K562 (cell line): Measurements from ENCODE around the gene SMAD3. TPM values are rescaled to one million over a fixed set of nuclear protein-coding genes. Genes with fewer than 3 reads are reported as not detected.

Experiments used
- ATAC-seq: fragments of 200-7000 bp; cut with Tn5 transposase; 3 replicates; pipeline ENCODE4 v1.9.1; 2020; ENCODE audit warnings: moderate library complexity
- BruUV-seq: library from RNA; stranded (reverse); fragments of 400-500 nt; replicated peaks from 2 replicates; lab custom pipeline; 2021; lab: Mats Ljungman, UMichigan
- CTCF ChIA-PET: fragments of 300-600 bp; formaldehyde crosslinking; extraction: SDS; loops from one replicate; lab custom pipeline; 2021; ENCODE audit warnings: low intra/inter-chr PET ratio; lab: Yijun Ruan, JAX
- POLR2A ChIA-PET: fragments of 300-600, 350-650 bp; sonication (Branson Sonifier 250); formaldehyde crosslinking; extraction: SDS; loops from one replicate; lab custom pipeline; 2021; ENCODE audit warnings: antibody characterized with exemption, inconsistent platforms; lab: Yijun Ruan, JAX
- DNase-seq, 4 experiments: peaks; one replicate each; pipeline versions ENCODE4 v3.0.0 to v3.0.0-alpha.2; 2011 to 2018; ENCODE audit warnings: low spot score in 3 of 4, mixed read lengths in 3 of 4; ENCODE audit errors: extremely low read depth in 1 of 4
- FAIRE-seq: peaks from 2 replicates; lab custom pipeline; 2011; peaks lifted over from hg19 to GRCh38; lab: Jason Lieb, UNC
- H2AFZ ChIP-seq: 2 replicates; pipeline ENCODE4 v1.6.0; 2011; ENCODE audit warnings: low read depth, low read length, control low read depth, inconsistent platforms
- H3K27ac ChIP-seq: fragments of 200-600 bp; 3 replicates; pipeline ENCODE4 v1.8.0; 2011; ENCODE audit warnings: low read depth, mild to moderate bottlenecking, control low read depth, inconsistent platforms, low read length, moderate library complexity, mixed read lengths; ENCODE audit errors: extremely low read depth
- H3K27me3 ChIP-seq, 2 experiments: fragments of 300-600 bp in 1 of 2; 2 replicates in 1 of 2; 3 replicates in 1 of 2; pipeline versions ENCODE4 v1.6.0 to v1.8.0; 2011; ENCODE audit warnings: inconsistent platforms in 2 of 2, low read length in 2 of 2, mild to moderate bottlenecking in 1 of 2, mixed read lengths in 1 of 2, moderate library complexity in 1 of 2; ENCODE audit not compliant: control insufficient read depth in 2 of 2, insufficient read depth in 2 of 2
- H3K36me3 ChIP-seq: fragments of 300-600 bp; 3 replicates; pipeline ENCODE4 v1.8.0; 2011; ENCODE audit warnings: mild to moderate bottlenecking, low read length, inconsistent platforms; ENCODE audit not compliant: control insufficient read depth, insufficient read depth
- H3K4me1 ChIP-seq, 2 experiments: fragments of 200-600 bp in 1 of 2; replicated peaks in 1 of 2; 2 replicates in 1 of 2; 3 replicates in 1 of 2; pipeline versions ENCODE4 v1.5.1 to v1.8.0; 2011; ENCODE audit warnings: inconsistent platforms in 2 of 2, low read length in 2 of 2, mild to moderate bottlenecking in 1 of 2, mixed read lengths in 1 of 2, moderate library complexity in 1 of 2; ENCODE audit not compliant: control insufficient read depth in 2 of 2, insufficient read depth in 2 of 2
- H3K4me2 ChIP-seq: 2 replicates; pipeline ENCODE4 v1.6.1; 2011; ENCODE audit warnings: low read length, control low read depth, inconsistent platforms, mixed read lengths; ENCODE audit not compliant: insufficient read depth
- H3K4me3 ChIP-seq: fragments of 200-600 bp; sonication (generic), shearing (Covaris generic); 2 replicates; pipeline ENCODE4 v1.5.1; 2016; ENCODE audit warnings: control low read depth, inconsistent platforms
- H3K79me2 ChIP-seq: fragments of 200-600 bp; 3 replicates; pipeline ENCODE4 v1.8.0; 2011; ENCODE audit warnings: low read length, inconsistent platforms; ENCODE audit not compliant: control insufficient read depth, insufficient read depth
- H3K9ac ChIP-seq, 2 experiments: 2 replicates each; pipeline versions ENCODE4 v1.6.0 to v1.6.1; 2011; ENCODE audit warnings: low read depth in 2 of 2, low read length in 2 of 2, control low read depth in 1 of 2, inconsistent platforms in 1 of 2, mild to moderate bottlenecking in 1 of 2, mixed read lengths in 1 of 2; ENCODE audit not compliant: insufficient read depth in 1 of 2
- H3K9me1 ChIP-seq: one replicate; pipeline ENCODE4 v1.6.0; 2011; ENCODE audit warnings: inconsistent platforms, mild to moderate bottlenecking, low read length, moderate library complexity; ENCODE audit not compliant: control insufficient read depth, insufficient read depth
- H3K9me3 ChIP-seq: replicated peaks from 2 replicates; pipeline ENCODE4 v1.5.1; 2011; ENCODE audit warnings: low read depth, low read length, inconsistent platforms; ENCODE audit not compliant: control insufficient read depth, insufficient read depth
- H4K20me1 ChIP-seq: replicated peaks from 2 replicates; pipeline ENCODE4 v1.6.1; 2011; ENCODE audit warnings: low read length, inconsistent platforms, mixed read lengths; ENCODE audit not compliant: control insufficient read depth, insufficient read depth
- FIP1L1 ChIP-seq: fragments of 200-400 bp; formaldehyde crosslinking; IDR thresholded peaks from 2 replicates; pipeline ENCODE4 v1.6.1; 2018; ENCODE audit warnings: mild to moderate bottlenecking, low read depth, low read length; ENCODE audit not compliant: poor library complexity, severe bottlenecking
- MCM7 ChIP-seq, 2 experiments: fragments of 450-650 bp; IDR thresholded peaks; 2 replicates each; pipeline ENCODE4 v1.6.1; 2016 to 2018
- NCOA6 ChIP-seq: fragments of 450-650 bp; IDR thresholded peaks from 2 replicates; pipeline ENCODE4 v1.6.1; 2017; ENCODE audit warnings: mild to moderate bottlenecking
- NR4A1 ChIP-seq, 2 experiments: fragments of 250-450 bp in 1 of 2; fragments of 450-650 bp in 1 of 2; sonication (Bioruptor Pico) in 1 of 2; IDR thresholded peaks; 2 replicates each; pipeline versions ENCODE4 v1.4.0 to v1.6.1; 2016 to 2020; ENCODE audit warnings: mild to moderate bottlenecking in 2 of 2, missing compliant biosample characterization in 1 of 2, missing genetic modification characterization in 1 of 2, moderate library complexity in 1 of 2
- SAP30 ChIP-seq: fragments of 200-600 bp; sonication (generic); IDR thresholded peaks from 2 replicates; pipeline ENCODE4 v1.6.1; 2012; ENCODE audit warnings: borderline replicate concordance, low read depth, mild to moderate bottlenecking, moderate library complexity, low read length, control low read depth, inconsistent platforms; ENCODE audit not compliant: insufficient read depth, poor library complexity, severe bottlenecking
- SREBF1 ChIP-seq: fragments of 150-350 bp; IDR thresholded peaks from 2 replicates; pipeline ENCODE4 v1.6.1; 2014; ENCODE audit warnings: antibody characterized with exemption, low read depth, low read length, borderline replicate concordance
- TGIF2 ChIP-seq: sonication (generic); formaldehyde crosslinking; IDR thresholded peaks from 2 replicates; pipeline ENCODE4 v1.8.1; 2022; ENCODE audit warnings: mild to moderate bottlenecking, missing genetic modification reagents, moderate library complexity
- ZFP36 ChIP-seq: fragments of 150-350 bp; IDR thresholded peaks from 2 replicates; pipeline ENCODE4 v1.6.1; 2018; ENCODE audit warnings: low read length, low read depth; ENCODE audit not compliant: partially characterized antibody
- ZKSCAN1 ChIP-seq: fragments of 150-350 bp; IDR thresholded peaks from 2 replicates; pipeline ENCODE4 v1.6.1; 2016; ENCODE audit warnings: low read depth, low read length
- ZNF165 ChIP-seq: fragments of 250-450 bp; sonication (Bioruptor Pico); IDR thresholded peaks from 2 replicates; pipeline ENCODE4 v1.4.0; 2020; ENCODE audit warnings: borderline replicate concordance
- ZNF3 ChIP-seq: fragments of 250-450 bp; sonication (Bioruptor Pico); IDR thresholded peaks from 2 replicates; pipeline ENCODE4 v1.5.0; 2021; ENCODE audit warnings: mild to moderate bottlenecking, moderate library complexity
- ZNF655 ChIP-seq: fragments of 250-450 bp; sonication (Bioruptor Pico); IDR thresholded peaks from 2 replicates; pipeline ENCODE4 v1.5.0; 2021
- ZZZ3 ChIP-seq: fragments of 450-650 bp; IDR thresholded peaks from 2 replicates; pipeline ENCODE4 v1.6.1; 2016; ENCODE audit warnings: antibody characterized with exemption, mild to moderate bottlenecking, moderate library complexity
- WGBS: fragments of 100-300 bp; shearing (Covaris generic); methylation state at CpG from one replicate; pipeline ENCODE4 v1.1.6; 2016; ENCODE audit warnings: low coverage, mixed read lengths; ENCODE audit not compliant: insufficient coverage; ENCODE audit errors: missing lambda C conversion rate; 5-methylcytosine and 5-hydroxymethylcytosine counted together
- in situ Hi-C: fragments of 300-500 bp; cut with MboI; formaldehyde crosslinking; loops from 4 replicates; pipeline ENCODE4 v1.15.0; 2018; ENCODE audit warnings: inconsistent platforms, mixed read lengths
- intact Hi-C: fragments of 100-400 bp; cut with micrococcal nuclease; formaldehyde crosslinking; loops from 2 replicates; pipeline ENCODE4 v1.14.2; 2022
- polyA plus RNA-seq, 8 experiments: library from polyadenylated mRNA; depleted of rRNA in 4 of 8; stranded (reverse) in 5 of 8; unstranded in 3 of 8; fragments of >200 nt; fragmentation: Nextera tagmentation in 2 of 8; fragmentation: Illumina TruSeq in 1 of 8; extraction: Ambion mirVana in 2 of 8; extraction: Trizol in 1 of 8; gene quantifications; 2 replicates each; pipeline versions ENCODE4 v1.2.1 to v1.2.3, GENCODE V29; 2011 to 2014; ENCODE audit warnings: inconsistent platforms in 1 of 8, missing spikeins in 1 of 8
- total RNA-seq, 7 experiments: library from RNA; depleted of rRNA in 6 of 7; stranded (reverse); fragments of >200 nt in 6 of 7; fragmentation: Illumina TruSeq in 2 of 7; extraction: Trizol in 2 of 7; gene quantifications; 2 replicates each; pipeline versions ENCODE4 v1.2.1 to v1.2.3, GENCODE V29; 2011 to 2021; ENCODE audit warnings: low replicate concordance in 1 of 7

The SMAD3 gene
- total and polyA plus RNA-seq, 9 of the 15 experiments (the other 6 are each of a cell fraction or from before 2014, with no cell fraction given): 4.3 to 39.2 (median 11.1) TPM

- CTCF ChIA-PET: no interaction called here
- H4K20me1 ChIP-seq: 0 out of 2 replicates have a peak, but pooled peaks cover 8% of the 10 kb centered on the region
- POLR2A ChIA-PET: interaction anchor here (0.5 kb wide), 1 partner anchor 204 kb away, joined by 3 read pairs; no protein-coding TSS in a partner anchor
- DNase-seq: no peak
- H3K27me3 ChIP-seq: no peaks in the 10 kb centered on the region
- intact Hi-C loops (no loop called here), in situ Hi-C loops (no loop called here)
- 78% methylated on average over 13 of the region's 13 CpGs for WGBS
- no peaks in the 10 kb centered on the region for H3K79me2 ChIP-seq
- H3K9me3 ChIP-seq: no peaks in the 10 kb centered on the region
- no peak overlapping the region for H3K9ac ChIP-seq
- peak; percentile 69 for FAIRE-seq
- no peak overlapping the region for H3K4me3 ChIP-seq
- no TSS peak for BruUV-seq
- TF ChIP-seq ZFP36 (peak; percentile 58), NR4A1 (CRISPR knock-in tag; IDR thresholded peaks at IDR 0.05) (no peak), NR4A1 (tag; IDR thresholded peaks at IDR 0.05) (no peak)
- H3K36me3 ChIP-seq: peaks cover 40% of the 10 kb centered on the region; the same call in 2 of the 3 replicates
- no peaks in the 10 kb centered on the region for H3K9me1 ChIP-seq
- no peaks in the 10 kb centered on the region; a peak in 2 of 5 replicates for H3K4me1 ChIP-seq
- H3K27ac ChIP-seq: no peak overlapping the region
- ATAC-seq: no peak
- no peak overlapping the region for H2AFZ ChIP-seq
- H3K4me2 ChIP-seq: no peak overlapping the region
These were observed 101.0 kb downstream of the SMAD3 start for GRCh38 chr15:67166280-67167009.

- Histone ChIP-seq H3K79me2 (no peaks in the 10 kb centered on the region), H4K20me1 (0 out of 2 replicates have a peak, but pooled peaks cover 8% of the 10 kb centered on the region), H3K36me3 (peaks cover 40% of the 10 kb centered on the region; the same call in 2 of the 3 replicates), H3K4me1 (no peaks in the 10 kb centered on the region), H3K9me3 (no peaks in the 10 kb centered on the region), H3K9ac (no peak overlapping the region), H3K9me1 (no peaks in the 10 kb centered on the region), H2AFZ (no peak overlapping the region), H3K4me3 (no peak overlapping the region), H3K4me2 (no peak overlapping the region), H3K27me3 (no peaks in the 10 kb centered on the region), H3K27ac (no peak overlapping the region)
- in situ Hi-C loops (no loop called here), intact Hi-C loops (no loop called here)
- FAIRE-seq: no peak
- no peak for ATAC-seq
- ChIA-PET CTCF (no interaction called here), POLR2A (interaction anchor here (0.5 kb wide), 1 partner anchor 203 kb away, joined by 3 read pairs; no protein-coding TSS in a partner anchor)
- DNase-seq: no peak
- WGBS: 82% methylated on average over 4 of the region's 4 CpGs
- no TSS peak for BruUV-seq
- TF ChIP-seq NCOA6 (no peak), SREBF1 (no peak), TGIF2 (CRISPR knock-in tag) (no peak), MCM7 (IDR thresholded peaks at IDR 0.05) (no peak), ZNF655 (no peak), ZKSCAN1 (no peak), ZZZ3 (no peak), ZNF165 (CRISPR knock-in tag) (no peak), ZNF3 (no peak), FIP1L1 (no peak), SAP30 (no peak)
These were observed 101.7 kb downstream of the SMAD3 start for GRCh38 chr15:67167091-67167490.
